Colonic mucosa (tissue), 4 donors: Measurements from ENCODE around the gene DTNBP1. TPM values are rescaled to one million over a fixed set of nuclear protein-coding genes. Genes with fewer than 3 reads are reported as not detected.

ENCODE experiments used
- DNase-seq: peaks from one replicate; pipeline ENCODE4 v3.0.0-alpha.2; 2020
- H3K27ac ChIP-seq: fragments of 200-600 bp; one replicate; pipeline ENCODE4 v1.8.0; 2021
- H3K27me3 ChIP-seq: fragments of 200-600 bp; one replicate; pipeline ENCODE4 v1.8.0; 2021
- H3K36me3 ChIP-seq: fragments of 200-600 bp; one replicate; pipeline ENCODE4 v1.8.0; 2021
- H3K4me1 ChIP-seq: fragments of 200-600 bp; one replicate; pipeline ENCODE4 v1.8.0; 2021; ENCODE audit warnings: mild to moderate bottlenecking
- H3K4me3 ChIP-seq: fragments of 200-600 bp; one replicate; pipeline ENCODE4 v1.8.0; 2021
- H3K9ac ChIP-seq, 2 donors: one replicate each; pipeline ENCODE4 v1.7.0; 2013; ENCODE audit warnings: control low read depth in 2 of 2, low read depth in 2 of 2, low read length in 2 of 2
- H3K9me3 ChIP-seq: fragments of 200-600 bp; one replicate; pipeline ENCODE4 v1.8.0; 2021
- intact Hi-C: fragments of 100-400 bp; cut with DNase I; formaldehyde crosslinking; loops from one replicate; pipeline ENCODE4 v1.14.1; 2022
- total RNA-seq, 2 donors: library from RNA; stranded (reverse); fragmentation: NEBNext Ultra II Directional in 1 of 2; extraction: Animal tissue kit (Norgen Biotek cat#: 25700) in 1 of 2; gene quantifications; one replicate each; pipeline ENCODE4 v1.2.1, GENCODE V29; 2021
- TF ChIP-seq, protein P1 (sequence below): fragments of 200-600 bp; IDR thresholded peaks from one replicate; pipeline ENCODE4 v1.8.0; 2022; ENCODE audit warnings: antibody characterized with exemption, mild to moderate bottlenecking
- donor health status: healthy.
- donor health status: DM: no; HTN: no; CAD: no.
- donor health status: DM: no; HTN: no; CAD: no.

DTNBP1 gene
- total RNA-seq, 2 donors from 2014 or later, result 17.4 to 22.0 TPM

DNA sequence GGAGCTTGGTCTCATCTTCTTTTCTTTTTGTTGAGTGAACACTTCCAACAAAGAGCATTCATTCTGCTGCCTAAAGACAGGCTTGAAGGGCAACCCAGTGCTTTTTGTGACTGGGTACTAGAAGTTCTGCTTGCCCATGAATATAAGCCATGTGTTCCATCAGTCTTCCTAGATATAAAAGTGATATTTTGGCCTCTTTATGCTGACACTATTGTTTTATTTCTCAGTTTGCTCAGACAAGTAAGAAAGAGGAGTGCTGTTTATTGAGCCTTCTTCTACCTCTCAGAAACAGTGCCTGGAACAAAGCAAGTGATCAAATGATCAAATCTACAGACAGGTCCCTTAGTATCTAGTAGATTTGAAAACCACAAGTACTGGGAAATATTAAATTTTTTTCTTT lies 2.4 kb upstream of the DTNBP1 start:
- Histone ChIP-seq H3K9ac (no peak overlapping the region), H3K4me1 (peaks cover 7% of the 10 kb centered on the region), H3K27ac (no peak overlapping the region), H3K9me3 (no peaks in the 10 kb centered on the region), H3K27me3 (no peaks in the 10 kb centered on the region), H3K36me3 (peaks cover 4% of the 10 kb centered on the region), H3K4me3 (no peak overlapping the region)
- DNase-seq, result no peak
- intact Hi-C loops, result no loop called here
- TF ChIP-seq, protein P1, sequence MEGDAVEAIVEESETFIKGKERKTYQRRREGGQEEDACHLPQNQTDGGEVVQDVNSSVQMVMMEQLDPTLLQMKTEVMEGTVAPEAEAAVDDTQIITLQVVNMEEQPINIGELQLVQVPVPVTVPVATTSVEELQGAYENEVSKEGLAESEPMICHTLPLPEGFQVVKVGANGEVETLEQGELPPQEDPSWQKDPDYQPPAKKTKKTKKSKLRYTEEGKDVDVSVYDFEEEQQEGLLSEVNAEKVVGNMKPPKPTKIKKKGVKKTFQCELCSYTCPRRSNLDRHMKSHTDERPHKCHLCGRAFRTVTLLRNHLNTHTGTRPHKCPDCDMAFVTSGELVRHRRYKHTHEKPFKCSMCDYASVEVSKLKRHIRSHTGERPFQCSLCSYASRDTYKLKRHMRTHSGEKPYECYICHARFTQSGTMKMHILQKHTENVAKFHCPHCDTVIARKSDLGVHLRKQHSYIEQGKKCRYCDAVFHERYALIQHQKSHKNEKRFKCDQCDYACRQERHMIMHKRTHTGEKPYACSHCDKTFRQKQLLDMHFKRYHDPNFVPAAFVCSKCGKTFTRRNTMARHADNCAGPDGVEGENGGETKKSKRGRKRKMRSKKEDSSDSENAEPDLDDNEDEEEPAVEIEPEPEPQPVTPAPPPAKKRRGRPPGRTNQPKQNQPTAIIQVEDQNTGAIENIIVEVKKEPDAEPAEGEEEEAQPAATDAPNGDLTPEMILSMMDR, result no peak

DNA sequence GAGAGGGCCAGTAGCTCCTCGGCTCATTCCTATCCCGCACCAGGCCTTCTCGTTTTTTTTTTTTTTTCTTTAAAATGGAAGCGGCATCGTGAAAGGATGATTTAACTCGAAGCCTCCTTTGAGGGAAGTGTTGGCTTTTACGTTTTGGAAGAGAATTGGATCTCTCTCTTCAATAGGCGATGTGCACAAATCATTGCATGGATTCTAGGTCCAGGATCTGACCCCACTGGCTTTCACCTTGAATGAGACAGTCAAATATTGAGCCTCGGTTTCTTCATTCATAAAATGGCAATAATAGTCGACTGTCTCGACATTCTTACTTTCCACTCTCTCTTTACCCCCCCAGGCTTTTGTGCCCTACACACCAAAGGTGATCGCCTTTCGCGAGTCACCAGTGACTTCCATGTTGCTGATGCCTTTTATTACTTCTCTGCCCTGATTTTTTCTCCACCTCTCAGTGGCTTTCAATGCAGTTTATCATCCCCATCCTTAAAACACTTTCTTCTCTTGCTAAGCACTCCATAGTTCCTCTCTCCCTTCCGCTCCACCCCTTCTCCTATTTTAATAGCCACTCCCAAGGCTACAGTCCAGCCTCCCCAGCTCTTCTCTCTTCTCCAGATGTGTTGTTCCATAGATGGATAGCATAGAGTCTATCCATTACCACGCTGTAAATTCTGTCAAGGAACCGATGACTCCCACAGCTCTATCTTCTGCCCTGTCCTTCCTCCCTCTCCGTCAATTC lies 473 bp upstream of the DTNBP1 start:
- TF ChIP-seq, protein P1, result no peak
- H3K9me3 ChIP-seq, result no peaks in the 10 kb centered on the region
- H3K4me3 ChIP-seq, result peak overlapping the region; percentile 95

DNA sequence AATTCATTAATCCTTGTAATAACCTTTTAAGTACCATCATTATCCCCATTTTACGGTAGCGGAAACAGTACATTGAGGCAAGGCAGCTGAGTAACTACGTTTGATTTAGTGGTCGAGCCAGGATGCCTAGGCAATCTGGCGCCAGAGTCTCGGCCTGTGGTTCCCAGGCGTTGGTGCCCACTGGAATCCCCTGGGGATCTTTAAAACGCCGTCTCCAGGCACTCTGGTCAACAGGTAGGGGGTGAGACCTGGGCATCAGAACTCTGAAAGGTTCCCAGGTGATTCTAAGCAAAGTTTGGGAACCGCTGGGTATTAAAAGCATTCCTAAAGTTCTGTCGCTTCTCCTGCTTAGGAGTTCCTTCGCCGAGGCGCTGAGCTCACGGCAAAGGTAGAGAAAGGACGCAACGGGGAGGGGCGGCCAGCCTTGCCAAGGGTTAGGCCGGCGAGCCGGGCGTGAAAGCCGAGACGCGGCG lies 939 bp downstream of the DTNBP1 start:
- Histone ChIP-seq H3K9ac (peak overlapping the region; percentile 81 to 98), H3K9me3 (no peaks in the 10 kb centered on the region), H3K4me1 (peaks cover 7% of the 10 kb centered on the region), H3K4me3 (peak overlapping the region; percentile 95), H3K27me3 (no peaks in the 10 kb centered on the region), H3K36me3 (peaks cover 4% of the 10 kb centered on the region), H3K27ac (peak overlapping the region; percentile 88)
- TF ChIP-seq, protein P1, result no peak
- no peak for DNase-seq
- intact Hi-C loops, result no loop called here

More for the DNA sequence above, 473 bp upstream of the DTNBP1 start:
- no peak overlapping the region for H3K9ac ChIP-seq
- H3K27me3 ChIP-seq, result no peaks in the 10 kb centered on the region
- intact Hi-C loops, result no loop called here
- H3K4me1 ChIP-seq, result peaks cover 7% of the 10 kb centered on the region
- peaks cover 4% of the 10 kb centered on the region for H3K36me3 ChIP-seq
- H3K27ac ChIP-seq, result peak overlapping the region; percentile 88
- DNase-seq, result no peak

DNA sequence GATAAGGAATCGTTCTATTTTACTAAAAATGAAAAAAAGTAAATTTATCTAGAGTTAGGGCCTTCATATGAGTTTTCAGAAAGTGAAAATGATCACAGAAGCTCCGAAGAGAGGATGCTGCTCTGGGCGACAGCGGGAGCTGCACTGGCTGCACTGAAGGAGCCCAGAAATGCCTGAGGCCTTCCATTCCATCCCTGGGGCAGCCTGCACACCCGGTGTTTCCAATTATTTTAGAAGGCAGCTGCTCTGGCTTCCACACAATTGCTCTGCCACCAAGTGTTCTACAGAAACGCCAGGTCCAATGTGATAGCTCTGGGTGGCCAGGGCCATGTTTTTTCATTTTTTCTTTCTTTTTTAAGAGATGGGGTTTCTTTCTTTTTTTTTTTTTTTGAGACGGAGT lies 3.6 kb downstream of the DTNBP1 start:
- Histone ChIP-seq H3K9ac (no peak overlapping the region), H3K27me3 (no peaks in the 10 kb centered on the region), H3K4me1 (peaks cover 7% of the 10 kb centered on the region), H3K4me3 (no peak overlapping the region), H3K27ac (no peak overlapping the region), H3K36me3 (no peaks in the 10 kb centered on the region), H3K9me3 (no peaks in the 10 kb centered on the region)
- DNase-seq, result no peak
- intact Hi-C loops, result no loop called here
- TF ChIP-seq, protein P1, result no peak

DNA sequence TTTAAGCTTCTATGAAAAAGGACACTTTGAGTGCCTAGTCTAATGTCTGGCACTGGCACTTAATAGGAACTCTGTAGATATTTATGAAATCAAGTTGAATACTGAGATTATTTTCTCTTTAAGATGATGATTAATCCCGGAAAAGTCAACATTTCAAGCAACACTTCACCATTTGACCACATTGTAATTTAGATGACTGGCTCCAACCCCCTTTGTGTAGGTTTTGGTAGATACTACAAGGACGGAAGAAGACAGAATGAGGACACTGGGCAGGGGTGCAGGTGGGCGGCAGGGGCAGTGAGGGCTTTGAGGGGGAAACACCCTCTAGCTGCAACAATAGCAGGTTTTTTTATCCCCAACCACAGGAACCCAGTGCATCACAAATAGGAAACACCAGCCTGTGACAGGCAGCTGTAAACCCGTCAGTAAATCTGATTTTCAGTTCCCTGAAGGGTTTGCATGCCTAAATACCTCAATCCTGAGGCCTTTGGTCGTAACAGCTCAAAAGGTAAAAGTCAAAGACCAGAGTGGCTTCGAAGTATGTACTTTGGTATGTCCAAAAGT lies 4.6 kb downstream of the DTNBP1 start:
- Histone ChIP-seq H3K9ac (no peak overlapping the region), H3K4me1 (peaks cover 7% of the 10 kb centered on the region), H3K27me3 (no peaks in the 10 kb centered on the region), H3K4me3 (no peak overlapping the region), H3K9me3 (no peaks in the 10 kb centered on the region), H3K27ac (no peak overlapping the region), H3K36me3 (no peaks in the 10 kb centered on the region)
- TF ChIP-seq, protein P1, result no peak
- intact Hi-C loops, result no loop called here
- no peak for DNase-seq
